GM18907 (cell line): ENCODE data around the gene TFAP2A.

Experiments
- ATAC-seq: cut with Tn5 transposase; IDR thresholded peaks from one replicate; pipeline ENCODE4 v1.9.1; 2021; ENCODE audit warnings: mild to moderate bottlenecking, moderate library complexity; ENCODE audit not compliant: unreplicated experiment

Gene TFAP2A

DNA sequence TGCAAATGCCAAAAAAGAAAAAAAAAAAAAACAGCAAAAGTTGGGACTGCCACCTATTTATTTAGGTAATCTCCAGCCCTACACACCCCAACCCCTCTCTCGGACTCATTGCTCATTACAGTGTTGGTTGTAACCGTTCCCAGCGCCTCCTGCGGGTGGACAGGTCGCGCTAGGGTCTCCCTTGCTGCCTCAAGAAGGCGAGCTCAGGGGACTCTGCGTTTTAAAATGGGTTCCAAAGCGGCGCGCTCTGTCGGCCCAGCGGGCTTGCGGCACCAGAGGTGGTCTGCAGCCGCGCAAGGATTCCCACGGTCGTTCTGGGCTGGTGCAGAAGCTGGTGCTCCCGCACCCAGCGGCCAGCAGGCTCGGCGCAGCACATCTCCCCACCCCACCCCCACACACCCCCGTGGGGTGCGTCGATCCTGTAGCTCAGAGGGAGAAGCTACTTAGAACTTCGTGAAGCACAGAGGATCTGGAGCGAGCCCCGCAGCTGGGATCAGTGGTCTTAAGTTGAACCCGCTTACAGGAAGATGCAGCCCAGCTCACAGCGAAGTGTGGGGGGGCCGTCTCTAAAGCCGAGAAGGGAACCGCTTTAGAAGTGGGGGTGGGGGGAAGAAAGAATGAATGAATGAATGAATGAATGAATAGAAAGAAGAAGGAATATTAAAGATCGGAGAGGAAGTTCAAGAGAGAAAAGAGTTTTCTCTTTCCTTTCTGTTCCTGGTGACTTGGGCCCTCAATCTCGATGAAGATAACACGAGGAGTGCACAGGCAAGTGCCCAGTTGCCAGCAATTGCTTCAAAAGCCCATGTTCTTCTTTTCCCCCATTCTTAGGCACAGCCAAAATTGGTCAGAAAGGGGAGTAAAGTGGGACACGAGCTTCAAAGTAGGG is 780 bp downstream of the TFAP2A start:
- no peak for ATAC-seq

DNA sequence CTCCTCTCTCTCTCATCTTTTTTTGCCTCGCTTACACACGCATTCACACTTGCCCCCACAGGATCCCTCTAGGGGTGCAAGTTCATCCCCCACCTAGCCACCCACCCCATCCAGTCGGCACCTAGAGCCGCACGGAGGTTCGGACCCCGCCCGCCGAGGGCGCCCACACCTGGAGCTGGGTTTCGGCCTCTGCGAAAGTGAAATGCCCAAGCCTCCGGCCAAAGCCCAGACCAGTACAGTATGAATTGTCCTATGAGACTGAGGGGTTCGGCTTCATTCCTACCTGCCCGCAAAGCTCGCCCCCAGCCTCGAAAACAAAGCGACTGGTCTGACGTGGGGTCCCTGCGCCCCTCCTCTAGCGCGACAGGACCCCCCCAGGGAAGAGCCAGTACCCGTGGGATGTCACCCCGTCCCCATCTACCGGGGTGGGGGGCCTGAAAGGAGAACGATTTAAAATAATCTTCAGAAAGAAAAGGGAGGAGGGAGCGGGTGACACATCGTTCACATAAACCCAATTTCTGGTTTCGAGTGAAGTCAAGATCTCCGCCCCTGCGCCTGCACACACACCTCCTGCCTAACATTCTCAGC is 1.5 kb downstream of the TFAP2A start:
- ATAC-seq: no peak

DNA sequence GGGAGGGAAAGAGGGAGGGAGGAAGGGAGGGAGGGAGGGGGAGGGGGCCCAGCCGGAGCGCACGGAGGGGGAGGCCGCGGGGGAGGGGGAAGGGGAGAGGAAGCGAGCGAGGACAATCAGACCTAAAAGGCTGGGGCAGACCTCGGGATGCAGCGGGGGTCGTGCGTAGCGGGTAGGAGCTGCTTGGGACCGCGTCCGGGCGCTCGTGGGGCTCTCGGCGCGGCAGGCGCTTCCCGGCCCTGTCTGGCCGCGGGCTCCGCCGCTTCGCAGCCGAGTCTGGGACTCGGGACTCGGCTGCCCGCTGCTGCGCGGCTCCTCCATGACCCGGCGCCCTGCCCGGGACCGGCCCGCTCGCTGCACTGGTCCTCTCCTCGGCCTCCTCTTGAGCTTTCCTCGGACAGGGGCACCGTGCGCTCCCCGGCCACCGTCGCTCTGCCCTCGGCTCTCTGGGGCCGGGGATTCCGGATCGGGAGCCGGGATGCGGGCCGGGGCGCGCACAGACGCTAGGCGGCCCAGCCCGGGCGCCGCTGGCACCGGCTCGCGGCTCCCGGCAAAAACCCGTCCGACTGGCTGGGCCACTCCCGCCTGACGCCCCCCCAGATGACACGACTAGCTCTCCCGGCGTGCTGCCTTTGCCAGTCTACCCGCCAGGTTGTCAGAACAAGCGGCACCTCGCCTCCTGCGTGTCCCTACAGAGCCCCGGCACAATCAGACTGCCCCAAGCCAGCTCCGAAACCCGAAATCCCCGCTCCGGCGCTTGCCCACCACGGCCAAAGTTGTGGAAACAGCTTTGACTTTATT is 2.2 kb downstream of the TFAP2A start:
- ATAC-seq: peak; percentile 35

DNA sequence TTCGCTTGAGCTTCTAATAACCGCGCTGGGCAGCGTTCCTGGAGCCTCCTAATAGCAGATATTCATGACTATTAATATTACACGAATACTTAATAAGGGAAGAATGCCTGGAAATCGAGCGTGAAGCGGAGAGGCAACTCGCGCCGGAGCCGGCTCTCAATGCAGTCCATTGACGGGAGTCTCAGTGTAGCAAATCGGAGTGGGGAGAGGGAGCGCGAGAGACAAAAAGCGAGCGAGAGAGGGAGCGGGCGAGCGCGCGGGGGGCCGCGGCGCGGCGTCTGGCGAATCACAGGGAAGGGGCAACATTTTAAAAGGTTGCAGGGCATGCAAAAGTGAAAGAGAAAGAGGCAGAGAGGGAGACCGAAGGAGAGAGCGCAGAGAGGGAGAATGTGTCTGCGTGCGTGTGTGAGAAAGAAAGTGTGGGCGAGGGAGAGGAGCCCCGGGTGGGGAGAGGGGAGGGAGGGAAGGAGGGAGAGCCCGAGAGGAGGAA is 2.9 kb downstream of the TFAP2A start:
- ATAC-seq: peak; percentile 67

DNA sequence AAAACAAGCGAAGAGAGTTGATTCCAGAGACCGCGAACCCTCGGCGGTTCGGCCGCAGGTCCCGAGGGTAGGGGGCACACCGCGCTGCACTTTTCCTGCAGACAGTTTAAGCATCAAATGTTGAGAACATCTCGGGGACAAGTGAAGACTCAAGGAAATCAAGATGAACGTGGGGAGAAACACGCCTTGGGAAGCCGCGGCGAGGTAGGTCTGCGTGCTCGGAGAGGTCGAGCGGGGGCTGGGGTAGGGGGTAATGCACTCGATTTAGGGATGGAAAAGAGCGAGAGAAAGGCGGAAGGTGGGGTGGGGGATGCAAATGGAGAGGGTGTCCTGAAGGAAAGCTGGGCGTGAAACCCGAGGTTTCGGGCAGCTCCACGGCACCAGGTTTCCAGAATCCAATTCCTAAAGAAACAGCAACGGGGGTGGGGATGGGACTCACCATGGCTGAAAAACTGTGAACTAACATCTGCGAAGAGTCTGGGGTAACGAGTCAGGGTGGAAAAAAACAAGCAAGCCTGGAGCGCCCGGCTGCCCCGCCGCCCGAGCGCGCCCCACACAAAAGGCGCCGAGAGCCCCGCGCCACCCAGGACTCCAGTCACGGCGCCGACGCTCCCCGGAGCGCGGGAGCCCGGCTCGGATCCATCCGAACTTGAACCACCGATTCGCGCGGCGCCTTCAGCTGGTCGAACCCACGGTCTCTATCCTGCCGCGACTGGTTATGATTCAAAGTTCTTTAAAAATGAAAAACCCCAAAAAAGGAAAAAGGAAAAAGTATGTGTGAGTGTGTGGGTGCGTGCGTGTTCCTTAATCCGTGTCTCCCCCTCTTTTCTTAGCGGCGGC is 3.5 kb downstream of the TFAP2A start:
- ATAC-seq: peak; percentile 8

DNA sequence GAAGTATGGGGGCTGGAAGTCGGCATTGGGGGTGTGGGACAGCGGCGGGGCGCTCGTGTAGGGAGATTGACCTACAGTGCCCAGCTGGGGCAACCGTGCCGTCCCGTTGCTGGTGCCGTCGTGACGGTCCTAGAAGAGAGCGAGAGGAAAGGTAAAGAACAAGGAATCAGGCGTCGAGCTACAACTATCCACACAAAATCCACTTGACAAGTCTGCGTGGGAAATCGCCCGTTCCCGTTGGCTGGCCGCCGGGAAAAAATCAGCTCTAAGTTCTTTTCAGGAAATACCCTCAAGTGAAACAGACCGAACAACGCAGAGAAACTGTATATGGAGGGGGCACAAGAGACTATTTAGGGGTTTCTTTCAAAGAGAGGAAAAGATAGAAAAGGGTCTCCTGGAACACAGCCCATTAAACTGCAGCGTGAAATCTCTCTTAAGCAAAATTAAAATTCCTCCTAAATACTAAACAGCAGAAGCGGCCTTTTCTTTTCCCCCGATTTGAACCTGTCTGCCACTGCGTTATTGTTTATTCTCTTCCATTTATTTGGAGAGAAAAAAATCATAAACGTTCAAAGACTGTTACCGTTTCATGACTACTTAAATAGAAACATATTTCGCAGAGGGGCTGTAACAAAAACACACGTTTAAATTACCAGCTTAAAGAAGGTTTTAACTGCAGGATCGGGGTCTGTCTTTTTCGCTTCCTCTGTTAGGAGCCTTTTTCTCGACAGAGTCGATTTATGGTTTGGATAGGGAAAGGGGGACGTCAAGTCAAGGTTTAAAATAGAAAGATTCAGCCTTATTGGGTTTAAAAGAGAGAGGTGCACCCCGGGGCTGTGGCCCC is 4.4 kb downstream of the TFAP2A start:
- ATAC-seq: no peak

DNA sequence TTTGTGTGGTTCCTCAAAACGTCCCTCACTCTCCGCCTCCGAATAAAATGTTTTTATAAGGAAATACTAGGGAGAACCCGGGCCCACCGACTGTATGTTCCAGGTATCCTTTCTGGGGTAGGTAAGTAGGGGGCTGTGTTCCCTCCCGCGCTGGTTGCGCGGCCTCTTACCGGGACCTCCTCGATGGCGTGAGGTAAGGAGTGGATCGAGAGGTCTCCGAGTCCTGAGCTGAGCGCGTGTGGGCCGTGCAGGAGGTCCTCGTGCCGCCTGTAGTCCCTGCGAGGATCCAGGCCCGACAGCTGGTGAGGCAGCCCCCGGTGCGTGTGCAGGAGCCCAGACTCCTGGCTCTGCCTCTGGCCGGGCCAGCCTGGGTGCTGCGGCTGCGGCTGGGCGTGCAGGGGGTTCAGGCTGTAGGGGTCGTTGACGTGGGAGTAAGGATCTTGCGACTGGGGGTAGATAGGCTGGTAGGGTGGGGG is 5.1 kb downstream of the TFAP2A start:
- no peak for ATAC-seq

DNA sequence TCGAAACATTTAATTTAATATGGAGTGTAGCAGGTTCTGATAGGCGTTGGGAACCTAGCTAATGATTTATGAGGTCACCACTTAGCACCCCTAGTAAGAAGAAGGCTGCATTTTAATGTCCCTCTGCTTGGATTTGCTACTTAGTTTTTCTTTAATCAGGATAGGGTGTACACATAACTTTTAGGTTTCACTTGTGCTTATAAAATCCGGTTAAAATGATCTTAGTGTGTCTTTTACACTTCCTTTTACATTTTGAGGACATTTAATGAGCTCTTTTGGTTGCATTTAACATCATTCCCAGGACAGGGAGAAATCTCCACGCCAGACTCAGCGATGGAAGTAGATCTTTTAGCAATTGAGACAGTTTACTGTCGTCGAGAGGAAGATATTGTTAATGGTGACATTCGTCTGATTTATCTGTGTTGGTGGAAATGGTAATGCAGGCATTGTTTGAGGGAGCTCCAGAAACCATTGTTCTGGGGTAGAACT is 5.6 kb downstream of the TFAP2A start:
- no peak for ATAC-seq

DNA sequence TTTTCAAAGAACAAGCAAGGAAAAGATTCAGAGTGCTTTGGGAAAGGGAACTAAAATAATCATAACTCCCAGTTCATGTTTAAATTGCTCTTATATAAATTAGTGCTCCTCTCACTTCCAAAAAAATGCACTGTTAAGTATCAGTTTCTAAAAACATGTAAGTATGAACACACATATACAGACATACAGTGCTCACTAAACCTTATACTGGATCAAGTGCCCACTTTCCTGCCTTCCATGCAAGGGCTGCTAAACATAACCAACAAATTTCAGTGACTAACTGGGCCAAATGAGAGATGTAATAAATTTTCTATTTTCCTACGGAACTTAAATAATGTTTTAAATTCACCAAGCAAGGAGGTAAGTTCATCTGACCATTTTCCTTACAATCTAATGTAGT is 6.4 kb downstream of the TFAP2A start:
- ATAC-seq: no peak

DNA sequence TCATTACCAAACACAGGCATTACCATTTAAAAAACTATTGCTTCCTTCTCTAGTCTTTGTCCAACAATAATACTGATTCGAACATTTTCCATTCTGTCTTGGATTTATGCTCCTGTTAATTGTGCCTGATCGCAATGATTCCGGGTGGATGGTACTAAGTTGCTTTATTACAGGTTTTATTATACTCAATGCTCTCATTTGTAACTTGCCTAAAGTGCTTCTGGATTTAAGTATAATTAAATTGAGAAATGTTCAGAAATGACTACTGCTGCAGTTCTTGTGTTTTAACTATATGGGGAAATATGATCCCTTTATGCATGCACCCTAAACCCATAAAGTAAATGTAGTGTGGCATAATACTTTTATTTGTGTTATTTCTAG is 7.2 kb downstream of the TFAP2A start:
- no peak for ATAC-seq

DNA sequence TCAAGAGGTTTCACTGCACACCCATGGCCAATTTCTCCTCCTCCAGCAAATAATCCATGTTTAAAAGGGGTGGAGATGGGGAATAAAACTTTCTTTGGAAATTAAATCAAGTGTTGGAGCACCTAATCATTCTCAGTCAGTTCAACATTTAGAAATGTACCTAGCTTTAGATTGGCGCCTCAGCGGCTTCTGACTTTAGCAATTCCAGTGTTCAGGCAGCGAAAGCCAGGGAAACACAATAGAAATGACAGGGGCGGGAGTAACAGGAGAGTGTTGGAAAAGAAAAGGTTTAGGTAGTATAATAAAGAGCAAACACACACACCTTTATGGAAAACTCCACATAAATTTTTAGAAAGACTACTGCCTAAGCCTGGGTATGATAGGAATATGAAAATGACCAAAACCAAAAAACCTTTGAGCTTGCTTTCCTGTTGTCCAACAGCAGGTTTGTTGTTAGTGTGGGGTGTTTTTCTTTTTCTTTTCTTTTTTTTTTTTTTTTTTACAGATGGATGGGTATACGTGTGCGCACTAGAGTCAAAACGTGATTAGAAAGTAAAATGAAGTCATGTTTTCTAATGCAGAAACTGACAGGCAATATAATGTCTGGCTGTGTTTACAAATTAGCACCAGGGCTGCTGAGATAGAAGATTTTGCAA is 7.7 kb downstream of the TFAP2A start:
- ATAC-seq: no peak

DNA sequence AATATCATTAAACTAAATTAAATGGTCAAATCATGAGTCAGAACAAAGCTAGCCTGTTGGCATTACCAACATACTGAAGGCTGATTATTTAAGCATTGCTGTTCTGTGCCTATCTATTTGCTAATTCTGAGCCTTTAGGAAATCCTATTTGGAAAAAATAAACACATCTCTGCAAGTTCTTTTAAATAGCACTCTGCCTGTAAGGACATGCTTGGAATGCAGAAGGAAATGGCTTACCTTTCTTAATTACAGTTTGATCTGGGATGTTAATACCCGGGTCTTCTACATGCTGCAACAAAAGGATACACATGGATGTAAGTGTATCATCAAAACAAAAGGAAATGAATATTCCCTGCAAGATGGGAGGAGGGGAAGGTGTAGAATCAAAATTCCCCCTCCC is 8.3 kb downstream of the TFAP2A start:
- no peak for ATAC-seq

DNA sequence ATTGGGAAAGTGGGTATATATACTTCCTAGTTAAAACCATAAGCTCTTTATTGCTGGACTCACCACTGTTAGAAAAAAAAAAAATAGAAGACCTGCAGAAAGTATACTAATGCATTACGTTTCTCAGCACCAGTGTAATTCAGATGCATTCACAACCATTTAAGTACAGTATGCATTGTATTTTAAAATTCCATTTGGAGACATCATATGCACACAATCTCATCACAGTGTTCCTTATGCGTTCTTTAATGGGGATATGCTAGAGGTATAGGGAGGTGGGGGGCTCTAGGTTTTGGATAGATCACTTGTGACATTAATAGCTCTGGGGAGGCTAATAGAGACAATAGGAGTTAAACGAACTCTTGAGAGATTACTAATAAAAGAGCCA is 9.4 kb downstream of the TFAP2A start:
- no peak for ATAC-seq

DNA sequence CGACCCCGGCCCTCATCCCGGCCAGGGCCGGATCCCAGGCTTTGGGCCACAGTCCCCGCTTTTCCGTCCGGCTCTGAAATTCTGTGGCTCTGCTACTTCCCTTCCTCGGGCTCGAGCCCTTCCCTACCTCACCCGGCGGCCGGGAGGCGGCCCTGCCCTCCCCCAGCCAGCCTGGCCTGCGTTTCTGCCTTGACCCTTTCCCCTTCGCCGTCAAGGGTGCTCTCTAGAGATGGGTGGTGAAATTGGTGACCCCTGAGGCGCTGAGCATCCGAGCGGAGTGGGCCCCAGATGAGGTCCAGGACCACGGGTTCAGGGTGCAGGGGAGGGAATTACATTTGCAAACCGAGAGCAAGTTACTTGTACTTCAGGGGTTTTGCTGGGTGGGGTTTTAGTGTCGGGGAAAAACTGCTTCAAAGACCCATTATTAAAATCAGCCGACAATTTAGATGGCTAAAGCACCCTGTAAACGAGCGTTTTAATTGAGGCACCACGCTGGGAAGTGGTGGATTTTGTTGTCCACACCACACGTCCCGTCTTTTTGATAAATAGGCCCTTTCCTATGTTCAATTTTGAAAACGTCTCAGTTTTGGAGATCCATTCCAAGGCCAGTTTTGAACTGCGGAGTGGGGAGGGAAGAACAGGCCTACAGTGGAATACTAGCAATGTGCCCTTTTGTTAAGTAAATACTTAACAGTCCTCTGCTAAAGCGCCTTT is 9.9 kb downstream of the TFAP2A start:
- no peak for ATAC-seq

DNA sequence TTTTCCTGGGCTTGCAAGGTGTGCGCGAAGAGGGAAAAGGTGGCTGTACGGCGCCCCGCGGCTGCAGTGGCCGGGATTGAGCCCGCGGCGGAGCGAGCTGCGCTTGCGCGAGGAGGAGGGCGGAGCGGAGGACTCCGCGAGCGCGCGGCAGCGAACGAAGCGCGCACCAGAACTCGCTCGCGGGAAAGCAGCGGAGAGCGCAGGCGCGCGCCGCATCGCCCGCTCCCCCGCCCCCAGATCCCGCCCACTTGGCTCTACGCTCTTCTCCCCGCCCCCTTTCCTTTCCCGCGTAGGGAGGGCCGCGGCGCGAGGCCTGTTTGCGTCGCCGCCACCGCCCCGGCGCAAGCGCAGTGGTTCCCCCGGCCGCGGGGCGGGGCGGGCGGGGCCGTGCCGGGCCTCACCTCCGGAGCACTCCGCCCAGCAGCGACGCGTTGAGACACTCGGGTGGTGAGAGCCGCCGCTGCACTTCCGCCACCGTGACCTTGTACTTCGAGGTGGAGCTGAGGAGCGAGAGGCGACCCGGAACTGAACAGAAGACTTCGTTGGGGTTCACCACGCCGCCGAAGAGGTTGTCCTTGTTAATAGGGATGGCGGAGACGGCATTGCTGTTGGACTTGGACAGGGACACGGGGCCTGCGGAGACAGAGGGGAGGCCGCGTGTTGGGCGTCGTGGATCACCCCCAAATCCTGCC is 10.6 kb downstream of the TFAP2A start:
- peak; percentile 95 for ATAC-seq

DNA sequence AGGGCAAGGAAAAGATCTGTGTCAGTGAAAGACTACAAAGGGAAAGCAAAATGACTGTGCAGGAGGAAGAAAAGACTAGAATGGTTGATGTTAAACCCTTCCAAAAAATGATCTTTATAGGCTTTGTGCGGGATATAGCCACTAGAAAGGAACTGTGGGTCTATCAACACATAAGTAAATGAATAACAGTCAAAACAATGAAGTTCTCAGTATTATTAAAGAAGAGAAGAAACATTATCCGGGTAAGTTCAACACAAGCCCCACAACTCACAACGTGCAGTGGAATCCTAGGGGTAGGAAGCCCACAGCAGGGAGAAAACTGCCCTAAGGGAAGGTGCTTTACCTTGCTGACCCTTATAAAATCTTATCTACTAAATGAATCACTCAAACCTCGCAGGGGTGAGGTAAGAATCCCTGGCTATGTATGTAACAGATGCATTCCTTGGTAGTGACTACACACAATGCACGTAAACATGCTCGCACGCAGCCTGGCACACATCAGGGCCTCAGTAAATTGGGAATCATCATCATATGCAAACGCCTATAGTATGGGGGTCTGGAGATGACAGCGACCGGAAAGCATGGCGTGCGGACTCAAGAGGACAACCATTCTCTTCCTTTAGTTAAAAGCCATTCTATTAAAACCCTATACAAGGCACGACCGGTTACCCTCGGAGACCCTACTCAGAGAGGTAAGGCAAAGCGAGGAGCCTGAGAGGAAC is 11.3 kb downstream of the TFAP2A start:
- peak; percentile 38 for ATAC-seq

DNA sequence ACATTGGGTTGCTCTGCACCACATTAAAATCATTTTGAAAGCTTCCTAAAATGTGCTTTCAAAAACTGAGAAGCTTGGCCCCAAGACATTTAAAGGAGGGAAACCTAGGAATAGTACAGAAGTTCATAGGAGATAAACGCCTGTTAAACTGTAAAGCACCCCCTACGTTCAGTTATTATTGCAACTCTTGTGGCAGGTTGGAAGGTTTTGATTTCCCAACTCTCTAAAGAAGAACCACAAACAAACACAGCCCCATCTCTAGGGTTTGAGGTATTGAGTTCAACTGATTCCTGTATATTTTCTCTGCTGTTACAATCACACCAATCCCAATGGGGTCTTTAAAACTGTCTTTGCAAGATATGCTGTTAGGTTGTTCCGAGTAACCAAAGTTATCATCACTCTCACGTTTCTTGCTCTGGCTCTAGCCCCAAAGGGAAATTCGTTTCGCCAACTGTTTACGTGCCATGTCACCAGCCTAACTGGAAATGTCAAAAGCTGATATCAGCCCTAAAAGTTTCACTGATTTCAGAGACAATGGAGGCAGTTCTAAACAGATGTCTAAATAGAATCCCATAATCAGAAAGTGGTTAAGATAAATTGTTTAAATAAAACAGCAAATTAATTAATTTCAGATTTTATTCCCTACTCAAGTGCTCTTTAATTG is 12.1 kb downstream of the TFAP2A start:
- no peak for ATAC-seq
